WTC11 (cell line): ENCODE results near the gene PRAMEF33. TPM values are rescaled to one million over a fixed set of nuclear protein-coding genes. Genes with fewer than 3 reads are reported as not detected.
A peak's percentile ranks its signal among the peaks of the same experiment; 100 is the strongest.
"Not testable (repeated sequence)": the region's sequence is repeated elsewhere in the genome, so short reads cannot be mapped to it uniquely, and the experiment has no call there.

Source experiments
- ATAC-seq: fragments of 200-7000 bp; cut with Tn5 transposase; 2 replicates; pipeline ENCODE4 v1.10.0; 2021; ENCODE audit warnings: mild to moderate bottlenecking, moderate library complexity
- Bru-seq: library from RNA; stranded (reverse); fragments of 400-500 nt; gene quantifications from one replicate; lab custom pipeline; 2021; lab: Mats Ljungman, UMichigan
- CTCF ChIA-PET: fragments of 300-600 bp; sonication (Branson Sonifier 250); formaldehyde crosslinking; loops from one replicate; lab custom pipeline; 2021; ENCODE audit warnings: antibody characterized with exemption; lab: Charles Lee
- POLR2A ChIA-PET: fragments of 350-600 bp; sonication (Branson Sonifier 250); formaldehyde crosslinking; loops from one replicate; lab custom pipeline; 2021; ENCODE audit warnings: antibody characterized with exemption; lab: Charles Lee
- DNase-seq: peaks from one replicate; pipeline ENCODE4 v3.0.0; 2021; ENCODE audit warnings: low spot score
- H3K27ac Mint-ChIP-seq: 2 replicates; pipeline ENCODE4 v1.8.0; 2021; ENCODE audit warnings: mixed read lengths
- H3K27me3 Mint-ChIP-seq: 2 replicates; pipeline ENCODE4 v1.8.0; 2021; ENCODE audit warnings: low read depth, mild to moderate bottlenecking, moderate library complexity, mixed read lengths
- H3K36me3 Mint-ChIP-seq: 2 replicates; pipeline ENCODE4 v1.8.0; 2021; ENCODE audit warnings: mixed read lengths
- H3K4me1 Mint-ChIP-seq: 2 replicates; pipeline ENCODE4 v1.8.0; 2022; ENCODE audit warnings: mixed read lengths
- H3K4me3 Mint-ChIP-seq: 2 replicates; pipeline ENCODE4 v1.8.0; 2021; ENCODE audit warnings: mild to moderate bottlenecking, moderate library complexity, mixed read lengths
- H3K9me3 Mint-ChIP-seq: 2 replicates; pipeline ENCODE4 v1.8.0; 2021; ENCODE audit warnings: mixed read lengths
- long read RNA-seq, 3 experiments: library from RNA in 1 of 3; library from capped mRNA in 1 of 3; library from polyadenylated mRNA in 1 of 3; unstranded in 2 of 3; stranded (forward) in 1 of 3; transcript quantifications; one replicate each; pipeline ENCODE4 v2.0.0, GENCODE V29; 2021
- total RNA-seq: library from RNA; stranded (reverse); gene quantifications from 3 replicates; pipeline ENCODE4 v1.2.3, GENCODE V29; 2021

PRAMEF33 gene
- total RNA-seq (not detected in 3 replicates), Bru-seq, nascent RNA (not detected)
- long read RNA-seq, experiment 1, result 0 reads
- long read RNA-seq, experiment 2, result 0 reads
- long read RNA-seq, experiment 3, result 0 reads

DNA sequence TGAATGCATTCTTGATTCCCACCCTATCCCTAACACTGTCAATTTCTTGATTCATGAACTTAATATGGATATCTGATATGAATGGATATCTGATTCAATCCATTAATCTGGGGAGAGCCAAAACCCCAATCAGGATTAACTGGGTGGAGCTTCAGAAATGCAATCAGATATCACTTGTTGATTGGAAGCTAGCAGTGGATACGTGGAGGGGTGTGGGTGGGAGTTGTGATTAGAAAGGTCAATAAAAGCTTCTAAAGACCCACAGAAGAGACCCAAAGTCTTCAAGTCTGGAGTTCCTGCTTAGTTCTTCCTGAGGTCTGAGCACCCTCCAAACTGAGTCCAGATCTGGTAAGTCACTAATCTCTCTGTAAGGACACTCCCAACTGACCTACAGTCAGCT is at the start of gene PRAMEF33:
TSS of gene PRAMEF33 (plus strand) at position 301 of the 400 bp plus-strand sequence. CDS start 2,416 bp downstream, outside the sequence.
- H3K4me1 Mint-ChIP-seq, H3K4me3 Mint-ChIP-seq, H3K36me3 Mint-ChIP-seq, ATAC-seq, DNase-seq, POLR2A ChIA-PET, H3K27ac Mint-ChIP-seq, CTCF ChIA-PET, H3K27me3 Mint-ChIP-seq, H3K9me3 Mint-ChIP-seq: not testable (repeated sequence)

GRCh38 chr1:13253898-13254297 is 49.4 kb upstream of the PRAMEF33 start, which contains the start of gene PRAMEF5:
PRAMEF5 (plus strand) TSS chr1:13254198; CDS start chr1:13259269, 5,071 bp downstream.
- H3K4me1 Mint-ChIP-seq, H3K4me3 Mint-ChIP-seq, CTCF ChIA-PET, ATAC-seq, H3K27ac Mint-ChIP-seq, H3K36me3 Mint-ChIP-seq, H3K27me3 Mint-ChIP-seq, POLR2A ChIA-PET, H3K9me3 Mint-ChIP-seq, DNase-seq: not testable (repeated sequence)

DNA sequence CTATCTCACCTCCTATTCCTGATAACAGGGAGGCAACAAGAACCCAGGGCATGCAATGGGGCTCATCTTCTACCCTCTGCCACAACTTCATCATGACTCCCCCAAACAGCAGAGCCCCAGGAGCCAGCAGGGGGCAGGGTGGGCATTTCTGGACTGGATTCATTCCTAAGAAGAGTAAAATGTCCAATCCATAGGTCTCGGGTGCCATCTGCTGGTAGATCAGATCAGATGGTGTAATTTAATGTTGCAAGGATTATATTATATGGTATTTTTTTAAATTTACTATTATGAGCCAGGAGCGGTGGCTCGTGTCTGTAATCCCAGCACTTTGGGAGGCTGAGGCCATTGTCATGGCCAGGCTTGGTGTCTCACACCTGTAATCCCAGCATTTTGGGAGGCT is 38.2 kb upstream of the PRAMEF33 start:
- H3K27ac Mint-ChIP-seq, H3K4me3 Mint-ChIP-seq, H3K36me3 Mint-ChIP-seq, DNase-seq, H3K4me1 Mint-ChIP-seq, CTCF ChIA-PET, H3K9me3 Mint-ChIP-seq, POLR2A ChIA-PET, ATAC-seq, H3K27me3 Mint-ChIP-seq: not testable (repeated sequence)

DNA sequence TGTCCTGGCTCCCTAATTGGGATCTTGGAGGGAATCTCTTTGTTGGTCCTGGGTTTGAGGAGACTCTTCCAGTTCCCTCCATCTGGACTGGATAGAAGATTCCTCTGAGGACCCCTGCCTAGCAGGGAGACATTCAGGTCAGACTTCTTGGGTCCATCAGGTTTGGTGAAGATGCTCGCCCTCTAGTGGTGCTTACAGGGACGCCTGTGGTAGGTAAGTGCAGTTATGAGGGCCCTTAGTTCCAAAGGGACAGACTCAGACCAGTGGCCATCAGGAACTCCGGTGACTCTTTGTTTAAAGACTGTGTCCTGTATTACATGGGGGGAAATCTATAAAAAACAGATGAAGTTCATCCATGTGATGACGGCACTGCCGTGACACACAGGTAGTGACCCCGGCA is 26.3 kb upstream of the PRAMEF33 start:
- CTCF ChIA-PET, H3K27me3 Mint-ChIP-seq, H3K36me3 Mint-ChIP-seq, POLR2A ChIA-PET, H3K4me1 Mint-ChIP-seq, DNase-seq, H3K9me3 Mint-ChIP-seq, H3K27ac Mint-ChIP-seq, H3K4me3 Mint-ChIP-seq: not testable (repeated sequence)
- ATAC-seq, result peak; percentile 67

DNA sequence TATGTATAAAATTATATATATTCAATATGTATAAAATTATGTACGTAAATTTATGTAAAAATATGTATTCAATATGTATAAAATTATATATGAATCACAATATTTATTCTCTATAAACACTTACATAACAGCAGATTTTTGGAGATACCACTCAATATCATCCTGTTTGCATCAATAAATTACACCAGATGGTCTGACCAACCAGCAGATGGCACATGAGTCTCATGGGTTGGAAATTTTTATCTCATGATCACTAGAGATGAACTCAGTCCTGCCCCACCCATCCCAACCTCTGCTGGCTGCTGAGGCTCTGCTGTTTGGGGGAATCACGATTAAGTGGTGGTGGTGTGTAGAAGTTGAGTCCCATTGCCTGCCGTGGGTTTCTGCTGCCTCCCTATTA is 23.7 kb upstream of the PRAMEF33 start:
- POLR2A ChIA-PET, H3K27me3 Mint-ChIP-seq, ATAC-seq, CTCF ChIA-PET, H3K36me3 Mint-ChIP-seq, H3K4me1 Mint-ChIP-seq, DNase-seq, H3K4me3 Mint-ChIP-seq, H3K27ac Mint-ChIP-seq, H3K9me3 Mint-ChIP-seq: not testable (repeated sequence)

GRCh38 chr1:13285037-13285436 is 18.3 kb upstream of the PRAMEF33 start, which contains the start of gene PRAMEF8:
PRAMEF8 (minus strand) TSS chr1:13285137; CDS start chr1:13284091, 1,046 bp downstream.
- DNase-seq, H3K27ac Mint-ChIP-seq, POLR2A ChIA-PET, H3K27me3 Mint-ChIP-seq, H3K4me3 Mint-ChIP-seq, CTCF ChIA-PET, H3K9me3 Mint-ChIP-seq, H3K4me1 Mint-ChIP-seq, H3K36me3 Mint-ChIP-seq, ATAC-seq: not testable (repeated sequence)

DNA sequence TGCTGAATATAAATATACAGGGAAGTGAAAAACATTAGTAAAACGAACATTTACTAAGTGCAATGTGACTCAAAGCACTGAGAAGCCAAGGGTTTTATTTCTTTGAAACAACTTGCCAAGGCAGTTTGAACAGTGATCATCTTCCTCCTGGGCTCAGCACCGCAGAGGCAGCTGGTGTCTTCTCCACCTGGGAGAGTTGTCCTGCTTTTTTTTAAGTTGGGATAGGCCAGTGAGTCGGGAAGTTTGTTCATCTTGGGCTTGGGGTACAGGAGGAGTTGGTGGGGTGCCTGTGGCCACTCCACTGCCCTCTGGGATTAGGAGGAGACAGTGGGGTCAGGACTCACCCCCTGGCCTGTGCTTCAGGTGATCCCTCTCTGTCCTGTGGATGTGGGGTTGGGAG is 14.3 kb upstream of the PRAMEF33 start:
- H3K4me1 Mint-ChIP-seq, H3K4me3 Mint-ChIP-seq, ATAC-seq, H3K36me3 Mint-ChIP-seq, H3K9me3 Mint-ChIP-seq, H3K27ac Mint-ChIP-seq, DNase-seq, CTCF ChIA-PET, H3K27me3 Mint-ChIP-seq, POLR2A ChIA-PET: not testable (repeated sequence)

DNA sequence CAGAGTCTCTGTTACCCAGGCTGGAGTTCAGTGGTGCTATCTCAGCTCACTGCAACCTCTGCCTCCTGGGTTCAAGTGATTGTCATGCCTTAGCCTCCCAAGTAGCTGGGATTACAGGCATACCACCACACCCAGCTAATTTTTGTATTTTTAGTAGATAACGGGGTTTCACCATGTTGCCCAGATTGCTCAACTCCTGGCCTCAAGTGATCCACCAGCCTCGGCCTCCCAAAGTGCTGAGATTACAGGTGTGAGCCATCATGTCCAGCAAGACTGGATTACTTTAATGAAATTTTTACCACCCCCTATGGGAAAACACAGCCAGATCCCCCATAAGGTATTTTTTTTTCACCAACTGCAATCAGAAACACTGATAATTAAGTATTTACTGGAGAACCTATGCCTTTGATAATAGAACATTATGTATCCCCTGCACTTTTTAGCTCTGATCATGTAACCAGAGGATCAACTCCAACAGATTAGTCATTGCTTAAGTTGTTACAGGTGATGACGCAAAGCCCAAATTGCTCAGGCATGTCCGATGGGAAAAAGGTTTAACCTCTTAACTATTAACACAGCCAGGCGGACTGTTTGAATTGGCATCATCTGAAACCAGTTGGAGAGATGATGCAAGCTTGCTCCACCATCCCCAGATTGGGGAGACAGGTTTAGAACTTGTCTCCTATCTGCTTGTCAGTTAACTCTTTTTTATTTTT is 6.0 kb upstream of the PRAMEF33 start:
- ATAC-seq, H3K4me1 Mint-ChIP-seq, CTCF ChIA-PET, H3K27ac Mint-ChIP-seq, H3K4me3 Mint-ChIP-seq, H3K36me3 Mint-ChIP-seq, H3K27me3 Mint-ChIP-seq, DNase-seq, H3K9me3 Mint-ChIP-seq, POLR2A ChIA-PET: not testable (repeated sequence)

DNA sequence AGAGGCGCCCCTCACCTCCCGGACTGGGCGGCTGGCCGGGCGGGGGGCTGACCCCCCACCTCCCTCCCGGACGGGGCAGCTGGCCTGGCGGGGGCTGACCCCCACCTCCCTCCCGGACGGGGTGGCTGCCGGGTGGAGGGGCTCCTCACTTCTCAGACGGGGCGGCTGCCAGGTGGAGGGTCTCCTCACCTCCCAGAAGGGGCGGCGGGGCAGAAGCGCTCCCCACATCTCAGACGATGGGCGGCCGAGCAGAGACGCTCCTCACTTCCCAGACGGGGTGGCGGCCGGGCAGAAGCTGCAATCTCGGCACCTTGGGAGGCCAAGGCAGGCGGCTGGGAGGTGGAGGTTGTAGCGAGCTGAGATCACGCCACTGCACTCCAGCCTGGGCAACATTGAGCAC is 4.6 kb upstream of the PRAMEF33 start:
- H3K27ac Mint-ChIP-seq, DNase-seq, POLR2A ChIA-PET, H3K27me3 Mint-ChIP-seq, H3K4me3 Mint-ChIP-seq, CTCF ChIA-PET, H3K9me3 Mint-ChIP-seq, H3K36me3 Mint-ChIP-seq, H3K4me1 Mint-ChIP-seq, ATAC-seq: not testable (repeated sequence)

GRCh38 chr1:13302197-13302596 is 1.1 kb upstream of the PRAMEF33 start:
- POLR2A ChIA-PET, H3K4me3 Mint-ChIP-seq, H3K9me3 Mint-ChIP-seq: not testable (repeated sequence)

GRCh38 chr1:13315281-13315680 is 11.9 kb downstream of the PRAMEF33 start, which contains the start of gene PRAMEF15:
PRAMEF15 (plus strand) TSS chr1:13315581; CDS start chr1:13318408, 2,827 bp downstream.
- DNase-seq, CTCF ChIA-PET, H3K27me3 Mint-ChIP-seq, H3K4me3 Mint-ChIP-seq, H3K4me1 Mint-ChIP-seq, H3K27ac Mint-ChIP-seq, POLR2A ChIA-PET, ATAC-seq, H3K36me3 Mint-ChIP-seq: not testable (repeated sequence)
- peaks cover 12% of the 10 kb centered on the region for H3K9me3 Mint-ChIP-seq

More at GRCh38 chr1:13302197-13302596, 1.1 kb upstream of the PRAMEF33 start:
- H3K4me1 Mint-ChIP-seq, H3K36me3 Mint-ChIP-seq, CTCF ChIA-PET, H3K27ac Mint-ChIP-seq, ATAC-seq, DNase-seq, H3K27me3 Mint-ChIP-seq: not testable (repeated sequence)

DNA sequence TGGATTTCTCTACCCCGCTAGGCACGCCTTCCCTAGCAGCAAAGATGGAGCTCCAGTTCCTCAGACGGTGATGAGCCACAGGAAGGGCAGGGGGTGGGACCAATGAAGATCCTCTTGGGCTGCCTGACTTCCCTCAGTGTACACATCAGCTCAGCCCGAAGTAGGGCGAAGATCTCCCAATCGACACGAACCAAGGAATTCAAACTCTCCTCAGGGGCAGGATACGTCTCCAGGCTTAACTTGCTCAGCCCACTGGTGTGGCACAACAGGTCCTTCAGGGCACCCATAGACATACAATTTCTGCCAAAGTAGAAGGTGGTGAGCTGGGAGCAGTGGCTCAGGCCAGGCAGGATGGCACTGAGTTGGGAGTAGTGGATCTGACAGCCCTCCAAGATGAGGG is 39.2 kb downstream of the PRAMEF33 start:
- H3K36me3 Mint-ChIP-seq, H3K27ac Mint-ChIP-seq, H3K27me3 Mint-ChIP-seq, ATAC-seq, POLR2A ChIA-PET, H3K4me1 Mint-ChIP-seq, DNase-seq, CTCF ChIA-PET, H3K4me3 Mint-ChIP-seq: not testable (repeated sequence)
- H3K9me3 Mint-ChIP-seq, result peaks cover 13% of the 10 kb centered on the region
